Stimulated activated CD8-positive, alpha-beta memory T cell treated with anti-CD3 and anti-CD28 coated beads, Interleukin-4, amount 100 ng/mL, for 48 hours (primary cell): ENCODE measurements around the gene MRPS14.

Experiments used
- DNase-seq: peaks from one replicate; pipeline ENCODE4 v3.0.0-alpha.2; 2020

Gene MRPS14

GRCh38 chr1:175019524-175019923, 3.7 kb downstream of the MRPS14 start:
- no peak for DNase-seq

GRCh38 chr1:175015243-175015642, 8.0 kb downstream of the MRPS14 start:
- DNase-seq, result no peak

GRCh38 chr1:175013445-175013844, 9.8 kb downstream of the MRPS14 start:
- DNase-seq, result no peak

DNA sequence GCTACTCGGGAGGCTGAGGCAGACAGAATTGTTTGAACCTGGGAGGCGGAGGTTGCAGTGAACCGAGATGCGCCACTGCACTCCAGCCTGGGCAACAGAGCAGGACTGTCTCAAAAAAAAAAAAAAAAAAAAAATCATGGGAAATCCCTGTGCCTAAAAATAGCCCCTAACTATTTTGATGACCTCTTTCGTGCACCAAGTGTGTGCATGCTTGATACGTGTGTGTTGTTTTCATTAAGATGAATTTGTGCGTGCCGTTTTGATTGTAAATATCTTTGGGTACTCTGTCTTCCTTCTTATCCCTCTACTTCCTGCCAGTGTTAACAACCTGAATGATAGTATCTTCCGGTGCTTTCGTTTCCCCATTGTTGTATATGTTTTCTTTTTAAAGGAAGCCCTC, 13.7 kb downstream of the MRPS14 start:
- DNase-seq, result no peak

DNA sequence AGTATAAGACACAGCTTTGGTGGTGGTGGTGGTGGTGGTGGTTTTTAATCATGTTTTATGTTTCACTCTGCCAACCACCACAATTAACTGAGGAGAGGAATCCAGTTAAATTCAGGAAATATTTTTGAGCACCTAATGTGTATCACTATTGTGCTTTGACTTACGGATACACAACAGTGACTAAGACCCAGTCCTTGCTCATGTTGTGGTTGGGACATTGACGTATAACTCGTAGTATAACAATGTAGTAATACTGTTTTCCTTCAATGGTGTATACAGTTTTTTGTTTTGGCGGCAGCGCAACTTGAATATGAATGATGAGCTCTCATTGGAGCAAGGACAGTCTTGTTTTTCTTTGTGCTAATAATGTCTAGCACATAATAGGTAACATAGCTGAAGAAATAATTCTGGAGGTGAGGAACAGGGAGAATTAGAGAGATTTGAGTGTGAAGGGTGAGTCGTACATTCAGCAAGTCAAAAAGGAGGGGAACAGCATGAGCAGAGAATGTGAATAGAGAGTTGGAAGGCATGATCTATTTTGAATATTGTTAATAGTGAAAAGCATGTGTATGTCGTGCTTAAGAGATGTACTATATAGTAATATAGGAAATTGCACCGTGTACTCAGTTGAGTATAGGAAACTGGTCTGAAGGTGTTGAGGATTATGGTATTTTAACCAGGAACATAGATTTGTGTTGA, 18.0 kb downstream of the MRPS14 start:
- no peak for DNase-seq

DNA sequence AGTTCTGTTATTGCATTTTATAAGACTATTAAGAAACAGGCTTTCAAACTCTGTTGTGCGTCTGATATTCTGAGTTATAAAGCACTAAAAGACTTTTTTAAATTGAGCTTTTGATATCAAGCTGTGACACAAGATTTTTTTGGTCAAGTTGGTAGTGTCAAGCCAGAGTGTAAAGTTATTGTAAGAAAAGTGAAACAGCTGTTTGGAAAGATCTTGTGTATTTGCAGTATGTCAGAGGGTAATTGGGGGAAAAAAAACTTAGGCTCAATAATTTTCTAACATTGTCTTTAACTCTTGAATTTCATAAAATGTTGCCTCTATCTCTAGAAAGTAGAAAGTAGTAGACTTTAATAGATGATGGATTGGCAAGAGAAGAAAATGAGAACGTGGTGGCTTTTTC, 19.7 kb downstream of the MRPS14 start:
- no peak for DNase-seq

- no peak for DNase-seq
Measured at GRCh38 chr1:175002910-175003517, 20.2 kb downstream of the MRPS14 start.

- DNase-seq, result no peak
Measured at GRCh38 chr1:175000697-175001187, 22.5 kb downstream of the MRPS14 start.

GRCh38 chr1:174999936-175000696, 23.1 kb downstream of the MRPS14 start, which contains the start of gene CACYBP:
CACYBP (plus strand) TSS chr1:174999947; CDS start chr1:175000181, 234 bp downstream.
- peak; percentile 53 for DNase-seq

- DNase-seq, result peak; percentile 96
Measured at GRCh38 chr1:174999216-174999935, 23.8 kb downstream of the MRPS14 start.

GRCh38 chr1:174998569-174999215, 24.5 kb downstream of the MRPS14 start:
- peak; percentile 40 for DNase-seq

GRCh38 chr1:174997041-174997440, 26.2 kb downstream of the MRPS14 start:
- DNase-seq, result no peak

- DNase-seq, result no peak
Measured at GRCh38 chr1:174996476-174996875, 26.7 kb downstream of the MRPS14 start.

DNA sequence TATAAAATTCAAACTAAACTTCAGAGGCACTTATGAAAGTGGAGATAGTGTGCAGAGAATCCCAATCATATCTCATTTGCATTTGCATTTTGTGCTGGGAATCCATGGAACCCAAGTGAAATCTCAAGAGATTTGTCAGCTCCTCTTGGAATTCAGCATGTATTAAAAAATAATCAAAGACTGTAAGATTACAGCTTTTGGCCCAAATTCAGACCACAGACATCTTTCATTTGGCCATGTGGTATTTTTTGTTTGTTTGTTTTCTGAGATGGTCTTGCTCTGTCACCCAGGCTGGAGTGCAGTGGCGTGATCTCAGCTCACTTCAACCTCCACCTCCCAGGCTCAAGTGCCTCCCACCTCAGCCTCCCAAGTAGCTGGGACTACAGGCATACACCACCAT, 27.3 kb downstream of the MRPS14 start:
- DNase-seq, result no peak

DNA sequence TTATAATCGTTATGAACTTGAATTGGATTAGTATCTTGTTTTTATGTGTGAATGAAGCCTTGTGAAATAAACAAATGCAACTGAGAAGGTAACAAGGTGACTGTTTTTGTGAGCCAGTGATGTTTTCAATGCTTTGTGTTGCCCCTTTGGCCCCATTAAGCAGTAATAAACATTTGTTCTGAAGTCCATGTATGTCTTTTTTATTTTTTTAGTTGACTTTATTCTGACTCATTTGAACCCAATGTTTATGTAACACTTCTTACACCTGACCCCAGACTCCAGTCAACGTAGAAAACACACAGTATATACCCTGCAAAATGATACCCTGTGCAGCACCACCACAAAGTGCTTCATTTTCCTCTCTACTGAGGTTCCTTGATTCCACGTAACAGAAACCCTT, 28.1 kb downstream of the MRPS14 start:
- no peak for DNase-seq

GRCh38 chr1:174991473-174991872, 31.8 kb downstream of the MRPS14 start:
- no peak for DNase-seq

- no peak for DNase-seq
Measured at GRCh38 chr1:174990382-174990999, 32.7 kb downstream of the MRPS14 start.

DNA sequence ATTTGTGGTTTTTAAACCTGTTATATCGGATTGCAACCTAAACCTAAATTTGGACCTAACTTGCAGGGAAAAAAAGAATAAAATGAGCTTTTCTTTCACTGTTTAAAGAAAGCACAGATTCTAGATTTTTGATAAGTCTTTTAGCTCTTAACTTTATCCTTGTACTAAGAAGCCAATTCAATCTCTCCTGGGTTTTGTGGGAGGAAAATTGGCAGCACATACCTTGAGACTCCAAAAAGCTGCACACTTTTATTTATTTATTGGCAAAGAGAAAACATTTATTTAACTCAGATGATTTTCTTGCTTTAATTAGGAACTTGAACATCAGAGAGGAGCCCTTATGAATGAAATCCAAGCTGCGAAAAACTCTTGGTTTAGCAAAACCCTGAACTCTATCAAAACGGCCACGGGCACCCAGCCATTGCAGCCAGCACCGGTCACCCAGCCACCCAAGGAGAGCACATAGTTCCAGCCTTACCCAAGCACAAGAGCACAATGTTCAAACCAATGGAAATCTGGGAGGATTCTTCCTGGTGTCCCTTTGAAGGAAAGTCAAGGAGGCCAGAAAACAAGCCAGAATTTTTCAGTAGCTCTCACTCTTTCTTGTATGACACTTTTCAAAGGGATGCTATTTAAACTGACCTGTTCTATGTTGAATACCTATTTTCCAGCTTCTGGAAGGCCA, 33.5 kb downstream of the MRPS14 start:
- DNase-seq, result no peak

GRCh38 chr1:174988986-174989385, 34.2 kb downstream of the MRPS14 start:
- DNase-seq, result no peak

DNA sequence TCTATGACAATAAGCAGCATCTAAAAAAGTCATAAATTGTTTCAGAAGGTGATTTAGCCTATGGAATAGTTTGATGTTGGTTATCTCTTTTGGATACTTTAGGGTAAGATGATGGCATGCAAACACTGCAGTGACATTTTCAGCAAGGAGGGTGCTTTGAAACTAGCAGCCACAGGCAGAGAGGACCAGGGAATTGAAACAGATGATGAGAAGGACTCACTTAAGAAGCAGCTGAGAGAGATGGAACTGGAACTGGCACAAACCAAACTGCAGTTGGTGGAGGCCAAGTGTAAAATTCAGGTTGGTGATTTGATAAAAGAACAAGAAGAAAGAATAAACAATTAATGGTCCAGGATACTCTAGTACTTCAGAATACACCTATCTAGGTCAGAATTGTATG, 34.7 kb downstream of the MRPS14 start:
- no peak for DNase-seq

GRCh38 chr1:174984952-174985351, 38.3 kb downstream of the MRPS14 start:
- DNase-seq, result no peak
